IgD-negative memory B cell (primary cell): ENCODE results near the gene ST8SIA4. TPM values are rescaled to one million over a fixed set of nuclear protein-coding genes. Genes with fewer than 3 reads are reported as not detected.
A peak's percentile ranks its signal among the peaks of the same experiment; 100 is the strongest.

Experiments
- H3K27ac Mint-ChIP-seq, 3 donors: one replicate each; pipeline ENCODE4 v1.8.0; 2020 to 2022; ENCODE audit warnings: mild to moderate bottlenecking in 3 of 3, mixed read lengths in 3 of 3, moderate library complexity in 1 of 3
- H3K27me3 Mint-ChIP-seq: one replicate; pipeline ENCODE4 v1.8.0; 2021; ENCODE audit warnings: mixed read lengths
- H3K36me3 Mint-ChIP-seq: one replicate; pipeline ENCODE4 v1.8.0; 2020; ENCODE audit warnings: mild to moderate bottlenecking, mixed read lengths
- H3K4me1 Mint-ChIP-seq, 3 donors: one replicate each; pipeline ENCODE4 v1.8.0; 2020 to 2022; ENCODE audit warnings: mixed read lengths in 3 of 3, mild to moderate bottlenecking in 1 of 3
- H3K4me3 Mint-ChIP-seq, 4 donors: one replicate each; pipeline ENCODE4 v1.8.0; 2020 to 2022; ENCODE audit warnings: mild to moderate bottlenecking in 4 of 4, mixed read lengths in 4 of 4, moderate library complexity in 3 of 4
- H3K9me3 Mint-ChIP-seq, 3 donors: one replicate each; pipeline ENCODE4 v1.8.0; 2020 to 2021; ENCODE audit warnings: mixed read lengths in 3 of 3, mild to moderate bottlenecking in 1 of 3
- polyA plus RNA-seq: library from polyadenylated mRNA; unstranded; fragments of 300-500 nt; fragmentation: Illumina TruSeq; gene quantifications from one replicate; pipeline ENCODE4 v1.2.3, GENCODE V29; 2021

The ST8SIA4 gene
- polyA plus RNA-seq, 1 donor from 2014 or later: 24.2 TPM

DNA sequence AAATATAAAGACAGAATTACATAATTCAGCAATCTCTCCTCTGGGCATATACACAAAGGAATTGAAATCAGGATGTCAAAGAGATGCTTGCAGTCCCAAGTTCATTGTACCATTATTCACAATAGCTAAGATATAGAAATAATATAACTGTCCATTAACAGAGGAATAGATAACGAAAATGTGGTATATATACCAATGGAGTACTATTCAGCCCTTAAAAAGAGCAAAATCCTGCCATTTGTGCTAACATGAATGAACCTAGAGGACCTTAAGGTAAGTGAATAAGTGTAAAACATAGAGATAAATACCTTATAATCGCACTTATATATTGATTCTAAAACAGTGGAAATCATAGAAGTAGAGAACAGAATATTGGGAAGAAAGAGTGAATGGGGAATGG, 7.0 kb downstream of the ST8SIA4 start:
- H3K9me3 Mint-ChIP-seq: no peaks in the 10 kb centered on the region
- peaks cover 44 to 55% (median 45%) of the 10 kb centered on the region in 3 donors for H3K4me1 Mint-ChIP-seq
- H3K4me3 Mint-ChIP-seq: peak overlapping the region in 1 of 4 donors; percentile 53
- H3K27ac Mint-ChIP-seq: no peak overlapping the region
- H3K27me3 Mint-ChIP-seq: no peaks in the 10 kb centered on the region
- peaks cover 11% of the 10 kb centered on the region for H3K36me3 Mint-ChIP-seq

DNA sequence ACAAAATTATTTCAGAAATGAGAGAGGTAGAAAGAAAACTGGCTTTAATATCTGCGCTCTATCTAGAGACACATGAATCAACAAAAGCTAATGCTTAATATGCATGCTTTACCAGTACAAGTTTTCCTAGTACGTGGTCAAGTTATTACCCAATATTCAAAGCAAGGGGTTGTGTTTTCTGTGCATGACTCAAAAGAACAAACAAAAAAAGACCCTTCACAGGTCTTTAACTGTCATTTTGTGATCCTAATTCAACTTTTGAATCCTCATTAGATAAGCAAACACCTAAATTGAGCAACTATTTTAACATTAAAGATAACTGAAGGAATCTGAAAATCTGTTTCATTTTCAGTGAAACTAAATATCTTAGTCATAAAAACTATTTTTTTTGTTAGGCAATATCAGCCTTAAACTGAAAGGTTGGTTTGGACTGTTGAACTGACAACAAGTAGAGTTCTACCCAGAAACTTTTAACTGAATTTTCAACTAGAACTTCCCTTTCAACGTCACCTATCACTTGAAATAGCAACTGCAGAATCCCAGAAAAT, 12.5 kb downstream of the ST8SIA4 start:
- Mint-ChIP-seq H3K36me3 (peaks cover 12% of the 10 kb centered on the region), H3K27me3 (no peaks in the 10 kb centered on the region), H3K4me1 (peaks cover 46 to 66% (median 60%) of the 10 kb centered on the region in 3 donors), H3K9me3 (no peaks in the 10 kb centered on the region), H3K4me3 (peak overlapping the region; percentile 64 to 92 (median 86)), H3K27ac (peak overlapping the region; percentile 83 to 97 (median 89))

DNA sequence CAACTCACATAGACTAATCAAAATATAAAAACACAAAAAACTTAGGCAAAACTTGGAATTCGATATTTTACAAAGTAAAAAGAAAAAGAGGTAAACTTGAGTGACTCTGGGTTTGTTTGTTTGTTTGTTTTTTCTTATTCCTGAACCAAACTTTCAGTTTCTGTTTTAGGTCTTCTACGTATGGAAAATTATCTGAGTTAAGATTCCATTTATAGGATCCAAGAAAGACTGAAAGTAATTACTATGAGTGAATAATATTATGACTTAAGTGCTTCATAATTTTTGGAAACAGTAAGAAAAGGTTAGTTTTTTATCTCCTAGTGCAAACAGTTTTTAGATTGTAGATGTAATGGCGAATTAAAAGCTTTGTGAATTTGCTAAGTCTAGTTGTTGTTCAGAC, 13.2 kb downstream of the ST8SIA4 start:
- H3K4me1 Mint-ChIP-seq: peaks cover 48 to 60% (median 56%) of the 10 kb centered on the region in 3 donors
- H3K36me3 Mint-ChIP-seq: peaks cover 10% of the 10 kb centered on the region

DNA sequence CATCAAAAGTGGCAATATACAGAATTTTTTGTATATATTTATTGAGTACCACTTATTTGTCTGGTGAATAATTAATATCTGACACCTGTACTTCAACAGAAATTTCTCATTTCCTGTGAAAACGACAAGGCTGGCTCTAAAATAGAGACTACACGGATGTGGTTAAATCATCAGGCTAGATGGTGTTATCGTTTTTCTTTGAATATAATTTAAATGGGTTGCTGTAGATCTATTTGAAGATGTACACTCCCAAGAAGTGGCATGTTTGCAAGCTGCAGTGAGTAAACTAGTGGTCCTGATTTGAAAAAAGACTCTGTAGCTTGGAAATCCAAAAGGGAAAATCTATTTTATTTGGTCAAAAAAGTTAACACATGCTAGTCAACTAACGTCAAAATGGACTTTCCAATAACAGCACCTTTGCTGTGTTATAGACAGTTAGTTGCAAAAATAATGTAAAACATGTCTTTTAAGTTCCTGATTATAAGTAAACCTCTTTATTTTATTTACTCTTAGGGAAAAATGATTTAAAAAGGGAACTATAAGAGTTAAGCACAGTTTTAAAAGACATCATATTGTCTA, 13.8 kb downstream of the ST8SIA4 start:
- H3K4me1 Mint-ChIP-seq: peaks cover 49 to 62% (median 58%) of the 10 kb centered on the region in 3 donors

More for the DNA sequence above, 13.2 kb downstream of the ST8SIA4 start:
- Mint-ChIP-seq H3K27ac (peak overlapping the region; percentile 83 to 97 (median 89)), H3K4me3 (peak overlapping the region; percentile 64 to 92 (median 86)), H3K9me3 (no peaks in the 10 kb centered on the region), H3K27me3 (no peaks in the 10 kb centered on the region)

DNA sequence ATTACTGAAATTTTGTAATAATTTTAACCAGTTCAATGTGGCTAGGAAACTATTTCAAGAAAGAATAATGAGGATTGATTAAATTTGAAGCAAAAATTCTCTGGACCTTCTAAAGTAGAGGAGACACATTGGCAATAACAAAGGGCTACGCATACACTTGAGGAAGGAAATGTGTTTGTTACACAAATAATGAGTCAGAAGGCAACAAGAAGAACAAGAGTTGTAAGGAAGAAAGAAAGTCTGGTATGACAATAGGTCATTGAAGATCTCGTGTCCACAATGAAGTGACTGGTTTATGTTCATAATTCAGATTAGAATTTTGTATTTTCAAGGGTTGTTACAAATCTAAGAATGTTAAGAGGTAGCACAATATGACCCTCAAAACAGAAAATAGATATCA, 25.8 kb downstream of the ST8SIA4 start:
- Mint-ChIP-seq H3K27me3 (no peaks in the 10 kb centered on the region), H3K27ac (peak overlapping the region in 1 of 3 donors; percentile 28), H3K4me1 (peaks cover 37 to 45% (median 42%) of the 10 kb centered on the region in 3 donors), H3K9me3 (no peaks in the 10 kb centered on the region), H3K36me3 (peaks cover 9% of the 10 kb centered on the region), H3K4me3 (no peak overlapping the region)

More for the DNA sequence above, 13.8 kb downstream of the ST8SIA4 start:
- peak overlapping the region; percentile 73 to 92 (median 84) for H3K4me3 Mint-ChIP-seq
- H3K36me3 Mint-ChIP-seq: peaks cover 12% of the 10 kb centered on the region
- no peaks in the 10 kb centered on the region for H3K9me3 Mint-ChIP-seq
- H3K27me3 Mint-ChIP-seq: no peaks in the 10 kb centered on the region
- H3K27ac Mint-ChIP-seq: peak overlapping the region; percentile 83 to 97 (median 90)

DNA sequence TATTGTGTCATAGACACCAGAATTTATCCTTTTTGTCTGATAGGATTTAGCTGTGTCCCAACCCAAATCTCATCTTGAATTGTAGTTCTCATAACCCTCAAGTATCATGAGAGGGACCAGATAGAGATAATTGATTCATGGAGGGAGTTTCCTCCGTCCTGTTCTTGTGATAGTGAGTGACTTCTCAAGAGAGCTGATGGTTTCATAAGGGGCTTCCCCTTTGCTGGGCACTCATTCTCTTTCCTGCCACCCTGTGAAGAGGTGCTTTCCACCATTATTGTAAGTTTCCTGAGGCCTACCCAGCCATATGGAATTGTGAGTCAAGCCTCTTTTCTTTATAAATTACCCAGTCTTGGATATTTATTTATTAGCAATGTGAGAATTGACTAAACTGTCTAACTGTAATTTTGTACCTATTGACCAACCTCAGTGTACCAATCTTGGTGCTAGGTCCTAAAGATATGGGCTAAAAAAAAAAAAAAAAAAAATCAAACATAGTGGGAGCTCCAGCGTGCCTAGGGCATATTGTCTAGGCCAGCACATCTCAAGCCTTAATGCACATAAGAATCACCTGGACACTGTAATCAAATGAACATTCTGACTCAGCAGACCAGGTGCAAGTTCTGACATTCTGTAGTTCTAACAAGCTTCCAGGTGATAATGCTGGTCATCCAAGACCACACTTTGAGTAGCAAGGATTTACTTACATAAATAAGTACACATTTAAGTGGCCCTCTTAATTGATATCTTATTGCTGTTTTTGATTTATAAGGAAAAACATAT, 30.5 kb downstream of the ST8SIA4 start:
- H3K27ac Mint-ChIP-seq: peak overlapping the region in 2 of 3 donors; percentile 44 to 72
- H3K4me1 Mint-ChIP-seq: peaks cover 27 to 55% (median 39%) of the 10 kb centered on the region in 3 donors
- peak overlapping the region in 1 of 4 donors; percentile 78 for H3K4me3 Mint-ChIP-seq
- H3K9me3 Mint-ChIP-seq: no peaks in the 10 kb centered on the region
- H3K36me3 Mint-ChIP-seq: peaks cover 9% of the 10 kb centered on the region
- no peaks in the 10 kb centered on the region for H3K27me3 Mint-ChIP-seq

DNA sequence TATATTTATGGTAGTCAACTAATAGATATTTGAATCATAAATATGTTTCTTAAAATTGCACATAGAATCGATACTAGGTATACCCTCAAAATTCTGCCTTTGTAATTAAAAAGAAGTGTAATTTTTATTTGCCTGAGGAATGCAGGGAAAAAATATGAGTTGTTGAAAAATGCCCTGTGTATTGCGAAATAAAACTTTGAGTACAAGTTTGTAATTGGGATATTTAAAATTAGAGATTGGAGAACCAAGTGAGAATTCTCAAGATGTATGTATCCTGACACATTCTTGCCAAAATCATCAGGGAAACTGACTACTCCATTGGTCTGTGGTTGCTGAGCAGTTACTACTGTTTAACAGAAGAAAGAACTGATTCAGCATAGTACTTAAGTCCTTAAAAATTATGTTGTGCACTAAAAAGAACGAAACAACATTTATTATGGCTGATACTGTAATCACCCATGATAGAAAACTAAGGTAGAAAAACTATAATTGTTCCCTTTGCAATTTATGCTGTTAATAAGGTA, 36.0 kb downstream of the ST8SIA4 start:
- H3K4me3 Mint-ChIP-seq: no peak overlapping the region
- no peaks in the 10 kb centered on the region for H3K27me3 Mint-ChIP-seq
- H3K9me3 Mint-ChIP-seq: peaks cover 0 to 3% (median 1%) of the 10 kb centered on the region in 3 donors
- H3K4me1 Mint-ChIP-seq: peaks cover 11 to 40% (median 25%) of the 10 kb centered on the region in 3 donors
- no peak overlapping the region for H3K27ac Mint-ChIP-seq
- peaks cover 14% of the 10 kb centered on the region for H3K36me3 Mint-ChIP-seq

DNA sequence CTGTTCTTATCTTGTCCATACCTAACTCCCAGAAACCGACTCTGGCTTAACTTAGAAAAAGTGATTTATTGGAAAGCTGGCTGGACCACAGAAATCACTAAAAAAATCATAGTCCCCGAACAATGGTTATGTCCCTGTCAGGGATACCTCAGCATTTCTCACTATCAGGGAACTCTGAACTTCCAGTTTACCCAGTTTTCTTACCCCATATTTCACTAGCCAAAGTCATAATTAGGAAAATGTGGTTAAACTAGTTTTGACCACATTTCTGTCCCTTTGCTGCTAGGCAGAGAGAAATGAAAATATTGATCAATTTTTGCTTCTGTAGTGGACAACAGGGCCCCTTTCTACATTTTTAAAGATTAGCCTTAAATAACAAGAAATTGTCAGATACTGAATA, 38.2 kb downstream of the ST8SIA4 start:
- H3K4me3 Mint-ChIP-seq: no peak overlapping the region
- H3K4me1 Mint-ChIP-seq: peaks cover 23 to 48% (median 40%) of the 10 kb centered on the region in 3 donors
- no peaks in the 10 kb centered on the region for H3K27me3 Mint-ChIP-seq
- H3K36me3 Mint-ChIP-seq: peaks cover 15% of the 10 kb centered on the region
- peaks cover 0 to 3% (median 1%) of the 10 kb centered on the region in 3 donors for H3K9me3 Mint-ChIP-seq
- peak overlapping the region in 1 of 3 donors; percentile 25 for H3K27ac Mint-ChIP-seq

DNA sequence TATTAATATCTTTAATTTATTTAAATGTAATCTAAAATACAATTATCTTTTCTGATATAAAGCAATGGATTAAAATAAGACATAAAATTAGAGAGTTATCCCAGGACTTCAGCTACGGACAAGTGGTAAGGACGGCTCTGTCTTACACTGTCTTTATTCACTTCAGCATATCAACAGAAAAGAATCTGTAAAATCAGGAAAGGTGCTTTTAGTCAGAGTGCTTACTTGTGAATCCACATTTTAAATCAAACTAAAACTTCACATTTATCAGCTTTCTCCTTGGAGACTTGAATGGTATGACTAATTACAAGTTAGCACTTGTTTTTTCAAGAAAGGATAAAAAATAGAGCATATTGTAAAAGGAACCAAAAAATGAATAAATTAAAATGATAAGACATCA, 39.3 kb downstream of the ST8SIA4 start:
- H3K9me3 Mint-ChIP-seq: peaks cover 0 to 3% (median 1%) of the 10 kb centered on the region in 3 donors
- H3K27me3 Mint-ChIP-seq: no peaks in the 10 kb centered on the region
- peaks cover 26 to 49% (median 46%) of the 10 kb centered on the region in 3 donors for H3K4me1 Mint-ChIP-seq
- peaks cover 15% of the 10 kb centered on the region for H3K36me3 Mint-ChIP-seq
- peak overlapping the region in 1 of 3 donors; percentile 59 for H3K27ac Mint-ChIP-seq
- H3K4me3 Mint-ChIP-seq: no peak overlapping the region

DNA sequence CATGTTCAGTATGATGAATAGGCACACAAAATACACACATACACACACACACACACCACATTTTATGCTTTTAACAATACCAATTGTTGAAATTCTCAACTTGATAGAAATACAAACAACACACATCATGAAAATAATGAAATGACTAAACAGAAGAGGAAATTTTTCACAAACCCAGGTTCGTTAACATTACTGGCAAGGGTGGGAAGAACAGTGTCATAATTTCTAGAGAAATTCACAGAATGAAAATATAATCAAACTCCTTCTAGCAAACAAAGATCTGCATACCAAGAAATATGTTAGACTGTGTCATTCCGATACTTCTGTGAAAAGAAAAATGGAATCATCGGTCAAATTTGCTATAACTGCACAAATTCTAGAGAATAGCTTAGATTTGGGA, 41.9 kb downstream of the ST8SIA4 start:
- Mint-ChIP-seq H3K36me3 (peaks cover 12% of the 10 kb centered on the region), H3K27me3 (no peaks in the 10 kb centered on the region), H3K4me1 (peaks cover 41 to 56% (median 45%) of the 10 kb centered on the region in 3 donors), H3K4me3 (peak overlapping the region in 1 of 4 donors; percentile 35), H3K9me3 (peaks cover 0 to 3% (median 1%) of the 10 kb centered on the region in 3 donors), H3K27ac (peak overlapping the region in 1 of 3 donors; percentile 24)

DNA sequence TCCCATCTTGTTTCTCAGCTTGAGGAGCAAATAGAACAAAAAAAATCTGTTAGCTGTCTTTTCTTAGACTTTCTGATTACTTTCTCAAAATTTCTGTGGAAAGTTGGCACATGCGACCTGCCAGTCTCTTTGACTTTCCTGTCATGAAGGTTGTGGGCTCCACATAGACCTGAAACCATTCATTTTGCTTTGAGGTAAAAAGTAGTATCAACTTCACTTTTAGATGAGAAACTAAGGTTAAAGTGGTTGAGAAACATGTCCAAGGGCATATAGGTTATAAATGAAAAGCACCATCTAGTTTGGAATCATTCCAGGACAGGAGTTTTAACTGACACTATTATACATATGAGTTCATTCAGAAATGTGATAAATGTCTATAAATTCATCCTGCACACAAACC, 42.7 kb downstream of the ST8SIA4 start:
- Mint-ChIP-seq H3K27ac (peak overlapping the region in 2 of 3 donors; percentile 24 to 46), H3K36me3 (peaks cover 10% of the 10 kb centered on the region), H3K9me3 (peaks cover 0 to 3% (median 1%) of the 10 kb centered on the region in 3 donors), H3K4me1 (peaks cover 44 to 59% (median 48%) of the 10 kb centered on the region in 3 donors), H3K4me3 (no peak overlapping the region), H3K27me3 (no peaks in the 10 kb centered on the region)

DNA sequence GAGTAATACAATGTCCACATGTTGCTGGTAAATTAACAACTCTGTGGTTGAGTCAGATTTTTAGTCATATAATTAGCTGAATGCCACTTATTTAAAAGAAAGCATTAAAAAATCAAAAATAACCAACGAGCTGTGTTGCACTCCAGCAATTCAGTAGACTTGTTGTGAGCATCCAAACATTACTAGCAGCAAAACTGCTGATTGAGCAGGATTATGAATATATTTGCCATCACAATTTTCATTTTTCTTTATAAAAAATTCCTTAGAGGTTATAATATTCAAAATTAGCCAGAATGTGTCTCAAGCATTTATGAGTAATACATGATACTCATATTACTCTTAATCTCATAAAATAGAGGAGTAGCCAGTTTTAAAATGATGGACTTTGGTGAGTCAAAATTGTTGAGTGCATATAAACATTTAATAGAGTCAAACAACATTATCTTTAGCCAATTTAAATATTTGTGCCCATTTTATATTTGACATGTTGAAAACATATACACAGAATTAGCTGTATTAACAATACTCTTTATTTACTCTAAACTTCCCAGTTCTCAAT, 44.0 kb downstream of the ST8SIA4 start:
- Mint-ChIP-seq H3K4me3 (no peak overlapping the region), H3K27me3 (no peaks in the 10 kb centered on the region), H3K36me3 (peaks cover 12% of the 10 kb centered on the region), H3K4me1 (peaks cover 50 to 63% (median 54%) of the 10 kb centered on the region in 3 donors), H3K9me3 (no peaks in the 10 kb centered on the region), H3K27ac (peak overlapping the region in 2 of 3 donors; percentile 2 to 11)

DNA sequence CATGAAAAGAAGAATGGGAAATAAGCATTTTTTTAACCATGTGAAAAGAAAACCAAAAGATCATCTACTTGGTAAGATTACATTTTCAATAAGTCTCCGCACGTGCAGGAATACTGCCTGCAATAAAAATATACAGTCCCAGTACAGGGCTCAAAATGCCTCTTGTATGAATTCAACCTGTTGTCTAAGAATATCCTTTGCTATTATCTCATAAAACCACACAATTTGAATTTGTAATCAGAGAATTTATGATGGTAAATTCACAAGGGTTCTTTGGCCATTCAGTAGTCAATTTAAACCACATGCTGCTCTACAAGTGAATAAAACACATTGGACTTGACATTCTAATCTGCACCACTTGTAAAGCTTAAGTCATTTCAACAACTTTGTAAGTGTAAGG, 46.6 kb downstream of the ST8SIA4 start:
- H3K4me3 Mint-ChIP-seq: peak overlapping the region; percentile 76 to 92 (median 84)
- H3K9me3 Mint-ChIP-seq: no peaks in the 10 kb centered on the region
- peaks cover 8% of the 10 kb centered on the region for H3K36me3 Mint-ChIP-seq
- no peaks in the 10 kb centered on the region for H3K27me3 Mint-ChIP-seq
- peak overlapping the region; percentile 79 to 89 (median 81) for H3K27ac Mint-ChIP-seq
- H3K4me1 Mint-ChIP-seq: peaks cover 54 to 65% (median 57%) of the 10 kb centered on the region in 3 donors

DNA sequence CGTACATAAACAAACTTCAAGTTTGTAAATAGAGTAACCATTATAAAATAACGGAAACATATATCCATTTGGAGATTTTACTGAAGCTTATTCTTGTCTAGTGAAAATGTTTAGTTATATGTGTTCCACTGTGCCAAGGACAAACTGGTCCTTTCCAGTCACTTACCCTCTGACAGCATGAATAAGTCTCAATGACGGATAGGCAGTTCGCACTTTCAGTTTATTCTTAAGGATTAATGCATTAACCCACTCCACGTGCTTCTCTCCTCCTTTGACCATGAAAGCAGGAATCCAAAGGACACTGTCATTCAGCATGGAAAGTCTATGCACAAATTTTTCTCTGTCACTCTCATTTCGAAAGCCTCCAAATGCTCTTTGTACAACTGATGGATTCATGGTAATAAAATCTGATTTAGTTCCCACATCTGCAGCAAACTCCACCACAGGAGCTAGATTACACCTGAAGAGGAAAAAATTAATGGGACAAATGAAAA, 47.1 kb downstream of the ST8SIA4 start:
- Mint-ChIP-seq H3K9me3 (no peaks in the 10 kb centered on the region), H3K27ac (peak overlapping the region; percentile 58 to 96 (median 81)), H3K4me1 (peaks cover 49 to 61% (median 53%) of the 10 kb centered on the region in 3 donors), H3K27me3 (no peaks in the 10 kb centered on the region), H3K4me3 (peak overlapping the region; percentile 76 to 92 (median 84)), H3K36me3 (peaks cover 7% of the 10 kb centered on the region)
